Measurements from ENCODE around the gene BICC1. TPM values are rescaled to one million over a fixed set of nuclear protein-coding genes. Genes with fewer than 3 reads are reported as not detected.

BICC1 gene
- total and polyA plus RNA-seq, 2 of the 8 experiments (the other 6 are each of a cell fraction or from before 2014, with no cell fraction given): 0.20 to 0.73 TPM

DNA sequence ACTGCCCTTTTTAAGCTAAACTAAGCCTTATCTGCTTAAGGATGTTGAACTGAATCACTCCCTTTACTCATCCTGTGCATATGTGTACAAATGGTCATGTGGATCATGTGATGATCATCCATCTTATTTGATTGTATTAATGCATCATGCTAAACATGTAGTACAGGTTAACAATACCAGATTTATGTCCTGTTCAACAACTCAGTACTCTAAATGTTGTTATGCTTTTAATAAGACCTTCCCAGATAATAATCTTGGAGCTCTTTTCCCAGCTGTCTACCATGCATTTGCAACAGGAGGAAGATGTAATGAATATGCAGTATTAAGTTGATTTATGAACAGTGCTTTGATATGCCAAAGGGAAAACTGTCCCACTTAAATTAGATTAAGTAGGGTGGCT is 318.0 kb downstream of the BICC1 start:
- Histone ChIP-seq H2AK5ac (ENCODE audit: low read depth, low read length) (no peak overlapping the region), H3K4me1 (replicated peaks in 1 of 4; ENCODE audit: control insufficient read depth in 3 of 4, insufficient read depth in 4 of 4, low read length in 3 of 4) (no peaks in the 10 kb centered on the region), H3K27ac (ENCODE audit: low read depth, low read length) (no peak overlapping the region), H4K5ac (ENCODE audit: insufficient read length, low read depth, low read length) (no peak overlapping the region), H3K23ac (ENCODE audit: insufficient read length) (no peak overlapping the region), H3K4me2 (ENCODE audit: insufficient read depth in 1 of 2, low read depth in 2 of 2, low read length in 2 of 2) (no peak overlapping the region), H4K8ac (ENCODE audit: extremely low read depth, insufficient read depth, low read length) (no peak overlapping the region), H3K79me2 (ENCODE audit: control insufficient read depth in 1 of 2, insufficient read depth in 2 of 2, low read length in 2 of 2) (no peaks in the 10 kb centered on the region), H3K4ac (replicated peaks; ENCODE audit: insufficient read length, low read depth, low read length) (no peak overlapping the region), H3K9me3 (ENCODE audit: insufficient read depth in 2 of 2, low read depth in 1 of 2, low read length in 1 of 2) (no peaks in the 10 kb centered on the region), H3K18ac (ENCODE audit: extremely low read depth, low read length) (no peak overlapping the region), H2BK20ac (ENCODE audit: low read length) (no peak overlapping the region), H3K79me1 (ENCODE audit: low read depth, low read length) (no peaks in the 10 kb centered on the region), H2BK12ac (ENCODE audit: low read depth, low read length) (no peak overlapping the region), H3K36me3 (ENCODE audit: control insufficient read depth in 2 of 4, insufficient read depth in 4 of 4, low read length in 3 of 4) (no peaks in the 10 kb centered on the region), H3K56ac (replicated peaks; ENCODE audit: insufficient read length, low read depth, low read length) (no peak overlapping the region), H3K9ac (replicated peaks in 1 of 4; ENCODE audit: extremely low read depth in 1 of 4, low read depth in 3 of 4, low read length in 3 of 4) (no peak overlapping the region), H2BK5ac (ENCODE audit: low read depth, low read length) (no peak overlapping the region), H2BK120ac (replicated peaks; ENCODE audit: low read depth, low read length) (no peak overlapping the region), H2BK15ac (ENCODE audit: low read length) (no peak overlapping the region), H3K27me3 (replicated peaks in 1 of 4; ENCODE audit: control insufficient read depth in 3 of 4, extremely low read depth in 1 of 4, insufficient read depth in 3 of 4, low read length in 3 of 4) (no peaks in the 10 kb centered on the region), H3K23me2 (ENCODE audit: low read depth, low read length) (no peaks in the 10 kb centered on the region), H3K14ac (ENCODE audit: insufficient read length) (no peak overlapping the region), H2AFZ (ENCODE audit: low read length) (no peak overlapping the region), H4K20me1 (replicated peaks in 1 of 2; ENCODE audit: control insufficient read depth in 1 of 2, insufficient read depth in 2 of 2, low read length in 2 of 2) (no peaks in the 10 kb centered on the region), H4K91ac (replicated peaks; ENCODE audit: insufficient read length, low read length) (no peak overlapping the region), H3K4me3 (ENCODE audit: extremely low read depth in 1 of 4, insufficient read depth in 2 of 4, low read depth in 3 of 4, low read length in 4 of 4) (no peak overlapping the region)
- ChIA-PET CTCF (ENCODE audit: partially characterized antibody) (no interaction called here), POLR2A (ENCODE audit: partially characterized antibody) (no interaction called here)
- no peak for FAIRE-seq
- DNase-seq (ENCODE audit: low read depth in 1 of 2, low spot score in 2 of 2): no peak
- TF ChIP-seq CBX5 (IDR thresholded peaks at IDR 0.05; ENCODE audit: low read depth, low read length): no peak
- no peak for TF ChIP-seq HDAC6 (IDR thresholded peaks at IDR 0.05; ENCODE audit: low read depth, low read length)
- no peak for TF ChIP-seq FOSL1 (IDR thresholded peaks at IDR 0.05; ENCODE audit: insufficient read depth, low read depth, low read length)
- no peak for TF ChIP-seq RFX5 (IDR thresholded peaks at IDR 0.05; ENCODE audit: borderline replicate concordance, low read depth, low read length)
- TF ChIP-seq KDM5A (IDR thresholded peaks at IDR 0.05; ENCODE audit: low read length): no peak
- TF ChIP-seq CTBP2 (IDR thresholded peaks at IDR 0.05; ENCODE audit: borderline replicate concordance, insufficient read depth, insufficient read length, low read length): no peak
- no peak for TF ChIP-seq PHF8 (conservative IDR thresholded peaks at IDR 0.05; ENCODE audit: low read depth, low read length)
- no peak for TF ChIP-seq SP4 (IDR thresholded peaks at IDR 0.05; ENCODE audit: low read length)
- no peak for TF ChIP-seq EP300 (IDR thresholded peaks at IDR 0.05; ENCODE audit: borderline replicate concordance in 1 of 2, low read depth in 2 of 2, low read length in 2 of 2)
- TF ChIP-seq SIX5 (IDR thresholded peaks at IDR 0.05; ENCODE audit: low read depth, low read length): no peak
- no peak for TF ChIP-seq MAFK (IDR thresholded peaks at IDR 0.05; ENCODE audit: low read depth, low read length)
- TF ChIP-seq TAF7 (optimal IDR thresholded peaks at IDR 0.05; ENCODE audit: borderline replicate concordance, low read depth, low read length): no peak
- TF ChIP-seq CREB1 (IDR thresholded peaks at IDR 0.05): no peak
- no peak for TF ChIP-seq NRF1 (IDR thresholded peaks at IDR 0.05; ENCODE audit: low read depth, low read length)
- TF ChIP-seq SUZ12 (IDR thresholded peaks at IDR 0.05; ENCODE audit: low read length): no peak
- TF ChIP-seq JUND (IDR thresholded peaks at IDR 0.05; ENCODE audit: low read length): no peak
- TF ChIP-seq SP2 (IDR thresholded peaks at IDR 0.05; ENCODE audit: low read length): no peak
